GM19463 (cell line): ENCODE results near the gene SGSM1.

Experiments used
- ATAC-seq: cut with Tn5 transposase; IDR thresholded peaks from one replicate; pipeline ENCODE4 v1.9.1; 2021; ENCODE audit warnings: mild to moderate bottlenecking, moderate library complexity; ENCODE audit not compliant: unreplicated experiment

SGSM1 gene, protein sequence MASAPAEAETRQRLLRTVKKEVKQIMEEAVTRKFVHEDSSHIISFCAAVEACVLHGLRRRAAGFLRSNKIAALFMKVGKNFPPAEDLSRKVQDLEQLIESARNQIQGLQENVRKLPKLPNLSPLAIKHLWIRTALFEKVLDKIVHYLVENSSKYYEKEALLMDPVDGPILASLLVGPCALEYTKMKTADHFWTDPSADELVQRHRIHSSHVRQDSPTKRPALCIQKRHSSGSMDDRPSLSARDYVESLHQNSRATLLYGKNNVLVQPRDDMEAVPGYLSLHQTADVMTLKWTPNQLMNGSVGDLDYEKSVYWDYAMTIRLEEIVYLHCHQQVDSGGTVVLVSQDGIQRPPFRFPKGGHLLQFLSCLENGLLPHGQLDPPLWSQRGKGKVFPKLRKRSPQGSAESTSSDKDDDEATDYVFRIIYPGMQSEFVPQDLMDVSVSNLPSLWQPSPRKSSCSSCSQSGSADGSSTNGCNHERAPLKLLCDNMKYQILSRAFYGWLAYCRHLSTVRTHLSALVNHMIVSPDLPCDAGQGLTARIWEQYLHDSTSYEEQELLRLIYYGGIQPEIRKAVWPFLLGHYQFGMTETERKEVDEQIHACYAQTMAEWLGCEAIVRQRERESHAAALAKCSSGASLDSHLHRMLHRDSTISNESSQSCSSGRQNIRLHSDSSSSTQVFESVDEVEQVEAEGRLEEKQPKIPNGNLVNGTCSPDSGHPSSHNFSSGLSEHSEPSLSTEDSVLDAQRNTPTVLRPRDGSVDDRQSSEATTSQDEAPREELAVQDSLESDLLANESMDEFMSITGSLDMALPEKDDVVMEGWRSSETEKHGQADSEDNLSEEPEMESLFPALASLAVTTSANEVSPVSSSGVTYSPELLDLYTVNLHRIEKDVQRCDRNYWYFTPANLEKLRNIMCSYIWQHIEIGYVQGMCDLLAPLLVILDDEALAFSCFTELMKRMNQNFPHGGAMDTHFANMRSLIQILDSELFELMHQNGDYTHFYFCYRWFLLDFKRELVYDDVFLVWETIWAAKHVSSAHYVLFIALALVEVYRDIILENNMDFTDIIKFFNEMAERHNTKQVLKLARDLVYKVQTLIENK

DNA sequence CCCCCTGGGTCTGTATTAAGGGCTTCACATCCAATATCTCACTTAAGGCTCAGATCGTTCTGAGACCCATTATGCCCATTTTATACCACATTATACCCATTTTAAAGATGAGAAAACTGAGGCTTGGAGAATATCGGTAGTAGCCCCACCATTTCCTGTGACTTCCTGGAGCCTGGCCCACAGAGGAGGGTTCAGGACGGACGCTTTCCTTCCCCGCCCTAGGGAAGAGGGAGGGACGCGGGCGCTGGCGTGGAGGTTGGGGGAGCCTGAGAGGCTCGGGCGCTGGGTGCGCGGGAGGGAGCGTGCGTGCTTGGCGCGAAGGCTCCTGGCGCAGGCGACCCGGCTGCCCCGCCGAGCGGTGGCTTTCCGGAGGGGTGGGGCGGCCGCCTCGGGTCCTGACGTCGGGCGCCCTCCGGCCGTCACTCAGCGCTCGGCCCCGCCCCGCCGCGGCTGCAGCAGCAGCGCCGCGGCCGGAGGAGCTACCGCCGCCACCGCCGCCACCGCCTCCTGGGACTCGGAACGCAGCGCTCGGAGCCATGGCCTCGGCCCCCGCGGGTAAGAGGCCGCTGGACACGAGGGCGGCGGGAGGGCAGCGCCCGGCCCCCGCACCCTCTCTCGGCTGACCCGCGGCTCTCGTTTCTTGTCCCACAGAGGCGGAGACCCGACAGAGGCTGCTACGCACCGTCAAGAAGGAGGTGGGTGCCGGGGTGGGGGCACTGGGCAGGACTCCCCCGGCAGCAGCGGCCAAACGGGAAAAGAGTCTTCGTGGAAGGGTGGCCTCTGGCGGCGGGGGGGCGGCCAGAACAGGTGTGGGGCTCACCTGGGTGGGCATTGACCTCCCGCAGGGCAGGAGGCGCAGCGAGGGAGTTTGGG lies at the start of gene SGSM1:
TSS of gene SGSM1 (plus strand) at position 422 of the 873 bp plus-strand sequence. CDS start at position 537, 115 bp downstream.
- ATAC-seq = no peak

DNA sequence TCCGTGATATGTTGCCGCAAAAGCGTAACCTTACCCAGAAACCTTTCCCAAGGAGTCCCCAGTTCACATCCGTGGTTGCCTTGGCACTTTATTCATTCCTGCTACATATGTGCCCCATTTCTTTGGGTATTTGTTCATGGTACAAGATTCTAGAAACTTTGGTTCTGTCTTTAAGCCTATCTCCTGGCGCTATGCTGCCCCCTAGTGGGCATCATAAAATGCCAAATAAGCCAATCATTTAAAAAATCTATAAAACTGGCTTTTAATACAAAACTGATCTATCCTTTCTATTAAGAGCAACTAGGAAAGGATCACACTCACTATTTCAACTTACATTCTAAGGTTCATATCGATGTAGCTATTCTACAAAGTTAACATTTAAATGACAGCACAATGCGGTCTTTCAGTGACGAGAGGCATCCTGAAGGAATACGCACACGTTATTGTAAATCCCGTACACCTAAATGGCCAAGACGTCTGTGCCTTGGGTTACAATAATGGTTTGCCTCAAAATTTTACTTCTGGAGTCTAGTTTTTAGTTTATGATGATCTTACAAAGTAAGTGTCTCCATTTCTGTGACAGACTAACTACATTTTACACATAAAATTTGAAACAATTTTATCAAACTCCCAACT lies 47.7 kb upstream of the SGSM1 start:
- ATAC-seq = no peak

DNA sequence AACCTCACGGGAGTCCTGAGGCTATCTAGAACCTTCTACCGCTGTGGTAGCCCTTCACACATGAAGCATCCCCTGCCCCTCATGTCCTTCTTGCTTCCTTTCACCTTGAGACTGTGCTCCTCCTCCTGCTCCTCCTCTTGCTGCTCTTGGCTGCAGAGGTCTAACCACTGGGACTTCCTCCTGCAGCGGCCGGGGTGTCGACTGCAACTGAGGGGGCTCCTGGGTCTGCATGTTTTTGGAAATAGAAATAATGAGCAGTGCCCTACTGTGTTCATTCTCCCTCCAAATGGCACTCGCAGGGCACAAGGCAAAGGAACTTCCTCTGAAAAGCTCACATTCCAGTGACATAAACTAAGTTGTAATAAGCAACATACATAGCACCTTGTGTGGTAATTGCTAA lies 46.2 kb upstream of the SGSM1 start:
- ATAC-seq = no peak

DNA sequence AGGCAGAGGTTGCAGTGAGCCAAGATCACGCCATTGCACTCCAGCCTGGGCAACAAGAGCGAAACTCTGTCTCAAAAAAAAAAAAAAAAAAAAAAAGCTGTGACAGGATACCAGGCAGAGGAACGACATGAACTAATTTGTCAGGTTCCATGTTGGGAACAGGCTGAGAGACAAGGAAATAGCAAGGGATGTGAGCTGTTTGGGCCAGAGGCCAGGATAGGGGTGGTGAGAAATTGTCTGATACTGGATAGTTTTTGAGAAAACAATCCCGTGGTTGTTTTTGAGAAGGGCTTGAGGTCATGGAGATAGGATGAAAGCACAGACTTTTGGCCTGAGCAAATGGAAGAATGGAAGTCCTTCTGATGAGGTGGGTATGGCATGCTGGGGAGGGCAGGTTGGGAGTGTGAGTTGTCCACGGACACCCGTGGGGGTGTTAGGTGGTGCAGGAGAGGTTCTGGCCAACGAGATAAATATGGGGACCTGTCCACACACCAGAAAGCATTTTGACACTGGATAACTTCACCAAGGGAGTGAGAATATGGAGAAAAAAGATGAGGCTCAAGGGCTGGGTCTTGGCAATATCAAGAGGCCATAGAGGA lies 45.2 kb upstream of the SGSM1 start:
- no peak for ATAC-seq

DNA sequence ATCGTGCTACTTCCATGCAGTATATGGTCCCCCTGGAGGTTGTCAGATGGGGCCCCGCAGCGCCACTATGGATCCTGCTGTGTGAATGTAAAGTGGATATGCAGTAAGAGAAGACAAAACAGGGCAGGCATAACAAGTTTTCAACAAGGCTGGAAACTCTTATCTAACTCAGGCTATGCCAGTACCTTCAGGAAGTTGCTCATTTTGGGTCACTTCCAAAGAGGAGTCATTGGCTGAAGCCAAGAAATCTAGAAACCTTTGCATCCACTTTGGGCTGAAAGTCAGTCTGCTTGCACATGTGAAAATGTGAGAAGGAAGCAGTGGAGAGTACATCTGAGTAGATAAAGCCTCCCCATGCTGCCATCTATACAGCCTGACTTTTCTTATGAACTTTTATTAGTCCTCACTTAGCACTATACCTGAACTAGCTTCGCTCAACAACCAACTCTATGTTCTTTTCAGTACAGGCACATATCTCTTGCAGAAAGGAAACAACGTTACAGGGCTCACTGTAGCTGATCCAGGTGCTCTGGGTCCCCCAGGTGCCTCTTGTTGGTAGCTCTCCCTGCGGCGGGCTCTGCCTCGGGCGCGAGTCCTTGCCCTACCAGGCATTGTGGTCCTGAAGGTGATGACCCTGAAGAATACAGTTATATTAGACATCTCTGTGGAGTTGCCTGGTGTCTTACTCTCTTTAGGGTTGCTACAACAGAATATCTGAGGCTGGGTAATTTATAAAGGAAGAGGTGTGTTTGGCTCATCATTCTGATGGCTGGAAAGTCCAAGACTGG lies 43.9 kb upstream of the SGSM1 start:
- ATAC-seq = no peak

DNA sequence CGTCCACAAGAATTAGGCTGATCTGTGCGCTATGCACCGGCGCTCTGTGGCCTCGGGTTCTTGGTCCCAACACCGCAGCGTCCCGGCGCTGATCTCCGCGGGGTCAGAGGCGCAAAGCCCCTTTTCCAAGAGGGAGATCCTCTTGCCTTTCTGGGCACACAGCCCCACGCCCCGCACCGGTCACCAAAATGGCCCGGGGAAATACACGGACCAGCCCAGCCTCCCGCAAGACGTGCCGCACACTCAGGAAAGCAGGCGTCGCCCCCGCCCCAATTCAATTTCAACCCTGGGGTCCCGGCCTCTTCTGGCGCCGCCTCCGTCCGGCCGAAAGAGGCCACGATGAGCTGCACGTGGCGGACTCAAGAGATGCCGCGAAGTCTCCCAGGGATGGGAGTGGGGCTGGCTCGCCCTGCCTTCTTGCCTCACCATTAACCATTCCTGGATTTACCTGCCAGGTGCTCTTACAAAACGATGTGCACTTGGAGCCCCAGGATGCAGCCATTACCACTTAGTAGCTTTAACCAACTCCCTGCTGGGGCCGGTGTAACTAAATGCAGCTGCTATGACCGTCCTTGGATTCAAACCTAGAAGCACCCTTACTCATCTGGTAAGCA lies 42.0 kb upstream of the SGSM1 start:
- no peak for ATAC-seq

DNA sequence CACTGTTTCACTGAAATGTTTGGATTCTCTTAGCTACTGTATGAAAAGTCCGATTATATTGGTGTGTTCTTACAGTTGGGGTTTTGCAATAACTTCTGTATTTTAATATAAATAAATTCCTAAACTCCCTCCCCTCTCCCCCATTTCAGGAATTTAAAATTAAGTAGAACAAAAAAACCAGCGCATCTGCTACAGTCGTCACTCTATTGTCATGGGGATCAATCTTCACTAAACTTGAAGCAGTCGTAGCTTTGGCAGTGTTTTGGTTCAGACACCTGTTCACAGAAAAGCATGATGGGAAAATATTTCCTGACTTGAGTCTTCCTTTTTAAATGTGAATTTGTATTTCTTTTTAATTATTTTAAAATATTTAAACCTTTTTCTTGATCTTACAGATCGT lies 40.8 kb upstream of the SGSM1 start:
- no peak for ATAC-seq

DNA sequence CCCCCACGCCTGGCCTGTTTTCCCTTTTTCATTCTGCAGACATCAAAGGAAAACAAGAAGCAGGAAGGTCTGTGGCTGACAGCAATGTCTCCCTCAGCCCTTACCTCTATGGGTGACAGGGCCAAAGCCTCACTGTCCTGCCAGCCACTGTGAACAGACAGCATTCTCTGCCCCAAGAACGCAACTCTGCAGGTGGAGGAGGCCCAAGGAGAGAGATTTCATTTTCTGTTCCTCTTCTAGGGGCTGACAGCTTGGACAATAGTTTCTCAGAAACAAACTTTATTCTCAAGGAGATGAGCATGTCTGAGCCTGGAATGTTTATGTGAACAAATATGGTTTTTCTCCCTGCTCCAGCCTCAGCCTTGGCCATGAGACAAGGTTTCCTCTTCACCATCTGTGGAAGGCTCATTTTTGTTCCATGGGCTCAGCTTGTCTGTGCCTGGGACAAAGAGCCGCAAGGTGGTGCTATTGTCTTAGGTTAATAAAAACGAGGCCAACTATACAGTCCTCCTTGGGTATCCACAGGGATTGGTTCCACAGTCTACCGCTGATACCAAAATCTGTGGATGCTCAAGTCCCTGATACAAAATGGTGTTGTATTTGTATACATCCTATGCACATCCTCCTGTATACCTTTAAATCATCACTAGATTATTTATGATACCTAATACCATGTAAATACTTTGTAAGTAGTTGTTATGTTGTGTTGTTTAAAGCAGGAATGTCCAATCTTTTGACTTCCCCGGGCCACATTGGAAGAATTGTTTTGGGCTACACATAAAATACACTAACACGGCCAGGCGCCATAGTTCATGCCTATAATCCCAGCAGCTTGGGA lies 37.3 kb upstream of the SGSM1 start:
- ATAC-seq = no peak

DNA sequence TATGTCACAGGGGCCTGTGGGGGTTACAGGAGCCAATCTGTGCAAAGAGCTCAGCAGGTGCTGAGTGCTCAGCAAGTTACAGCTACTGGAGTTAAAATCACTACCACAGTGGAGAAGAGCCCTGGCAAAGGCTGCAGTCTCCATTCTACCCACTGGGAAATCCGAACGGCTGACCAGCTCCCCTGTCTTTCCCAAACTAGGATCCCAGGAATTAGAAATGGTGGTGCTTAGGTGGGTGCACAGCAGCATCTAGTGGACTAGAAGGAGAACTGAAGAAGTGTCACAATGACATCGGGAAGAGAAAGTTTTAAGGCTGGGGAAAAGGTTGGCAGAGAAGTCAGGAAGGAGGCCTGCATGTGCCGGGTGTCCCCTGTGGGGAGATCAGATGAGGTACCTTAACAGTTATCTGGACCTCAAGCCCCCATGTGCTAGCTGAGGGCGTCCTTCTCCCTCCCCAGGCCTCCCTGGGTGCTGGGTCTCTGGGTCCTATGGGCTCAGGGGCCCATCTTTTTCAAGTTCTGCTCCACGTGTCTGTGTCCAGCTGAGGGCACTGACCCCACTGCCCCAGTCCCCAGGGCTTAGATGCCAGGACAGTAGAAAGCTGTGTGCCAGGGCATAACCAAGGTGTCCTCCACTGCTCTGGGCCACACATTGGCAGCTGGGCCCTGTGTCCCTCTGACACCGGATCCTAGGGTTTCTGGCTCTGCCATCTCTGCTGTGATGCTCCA lies 33.4 kb upstream of the SGSM1 start:
- ATAC-seq = no peak

DNA sequence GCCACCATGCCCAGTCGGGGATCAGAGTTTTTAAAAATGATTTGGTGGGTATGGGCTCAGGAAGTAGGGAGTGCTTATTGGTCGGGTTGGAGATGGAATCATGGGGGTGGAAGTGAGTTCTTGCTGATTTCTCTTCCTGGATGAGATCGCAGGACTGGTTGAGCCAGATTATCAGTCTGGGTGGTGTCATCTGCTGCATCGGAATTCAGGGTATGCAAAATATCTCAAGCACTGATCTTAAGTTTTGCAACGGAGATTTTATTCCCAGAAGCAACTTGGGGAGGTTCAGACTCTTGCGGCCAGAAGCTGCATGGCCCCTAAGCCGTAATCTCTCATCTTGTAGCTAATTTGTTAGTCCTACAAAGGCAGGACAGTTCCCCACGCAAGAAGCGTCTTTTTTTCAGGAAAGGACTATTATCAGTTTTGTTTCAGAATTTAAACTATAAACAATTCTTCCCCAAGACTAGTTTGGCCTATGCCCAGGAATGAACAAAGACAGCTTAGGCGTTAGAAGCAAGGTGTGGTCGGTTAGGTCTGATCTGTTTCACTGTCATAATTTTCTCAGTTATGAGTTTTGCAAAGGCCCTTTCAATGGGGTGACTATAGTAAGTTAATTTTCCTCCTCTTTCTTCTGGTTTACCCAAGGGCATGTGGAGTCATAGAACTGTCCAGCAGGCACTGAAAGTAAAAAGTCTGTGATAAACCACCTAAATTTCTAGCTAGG lies 30.1 kb upstream of the SGSM1 start:
- no peak for ATAC-seq

DNA sequence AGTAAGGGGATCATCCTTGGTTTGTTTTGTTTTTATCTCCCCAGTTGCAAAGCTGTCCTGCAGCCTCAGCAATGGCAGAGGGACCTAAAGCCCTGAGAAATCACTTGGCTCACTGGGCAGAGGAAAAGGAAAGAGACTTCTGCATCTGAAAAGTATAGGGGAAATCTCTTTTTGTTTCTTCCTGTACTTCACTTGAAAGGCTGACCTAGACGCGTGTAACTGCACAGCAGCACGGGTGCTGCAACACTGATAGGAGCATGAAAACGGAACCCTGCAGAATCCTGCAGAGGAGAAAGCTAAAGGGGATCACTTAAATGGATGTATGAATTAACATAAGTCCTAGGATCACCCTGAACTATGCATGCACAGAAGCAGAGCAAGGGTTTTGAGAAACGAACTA lies 29.5 kb upstream of the SGSM1 start:
- ATAC-seq = no peak

DNA sequence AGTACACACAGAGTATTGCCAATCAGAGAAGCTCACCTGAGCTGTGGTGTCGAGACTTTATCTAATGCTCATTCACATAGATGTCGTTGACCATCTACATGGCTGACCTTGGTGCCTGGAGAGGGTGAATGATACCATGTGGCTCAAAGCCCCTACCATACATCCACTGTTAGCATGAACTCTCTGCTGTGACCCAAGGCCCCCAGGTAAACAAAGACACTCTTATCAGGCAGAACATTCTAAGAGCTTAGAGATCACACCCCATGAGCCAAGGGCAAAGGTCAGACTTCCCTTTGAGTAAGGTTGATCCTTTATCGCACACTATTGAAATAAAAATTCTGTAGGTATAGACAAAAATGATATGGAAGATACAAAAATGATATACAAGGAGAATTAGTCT lies 16.5 kb upstream of the SGSM1 start:
- ATAC-seq = no peak

DNA sequence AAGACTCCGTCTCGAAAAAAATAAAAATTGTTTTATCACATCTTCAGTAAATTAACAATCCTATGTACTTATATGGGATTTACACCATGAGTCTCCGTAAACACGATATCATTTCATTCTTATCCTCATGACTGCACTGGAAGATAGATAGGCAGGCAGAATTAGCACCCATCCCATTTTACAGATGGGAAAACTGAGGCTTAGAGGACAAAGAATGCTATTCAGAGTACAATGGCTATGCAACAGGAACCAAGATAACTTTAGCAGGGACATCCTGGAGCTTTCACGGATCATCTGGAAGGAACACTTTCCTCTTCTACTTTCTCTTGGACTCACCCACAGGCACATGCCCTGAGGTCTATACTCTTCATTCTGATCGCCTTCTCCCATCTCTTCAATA lies 14.6 kb upstream of the SGSM1 start:
- ATAC-seq = no peak

DNA sequence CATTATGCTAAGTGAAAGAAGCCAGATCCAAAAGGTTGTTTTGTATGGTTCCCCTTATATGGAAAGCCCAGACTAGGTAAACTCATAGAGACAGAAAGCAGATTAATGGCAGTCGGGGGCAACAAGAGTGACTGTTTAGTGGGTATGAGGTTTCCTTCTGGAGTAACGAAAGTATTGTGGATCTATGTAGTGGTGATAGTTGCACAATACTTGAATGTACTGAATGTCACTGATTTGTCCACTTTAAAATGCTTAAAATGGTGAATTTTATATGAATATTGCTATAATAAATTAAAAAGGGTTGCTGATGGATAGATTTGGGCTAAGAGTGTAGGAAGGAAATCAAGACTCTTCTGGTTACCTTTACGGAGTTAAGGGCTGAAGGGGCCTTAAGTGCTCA lies 10.0 kb upstream of the SGSM1 start:
- no peak for ATAC-seq

DNA sequence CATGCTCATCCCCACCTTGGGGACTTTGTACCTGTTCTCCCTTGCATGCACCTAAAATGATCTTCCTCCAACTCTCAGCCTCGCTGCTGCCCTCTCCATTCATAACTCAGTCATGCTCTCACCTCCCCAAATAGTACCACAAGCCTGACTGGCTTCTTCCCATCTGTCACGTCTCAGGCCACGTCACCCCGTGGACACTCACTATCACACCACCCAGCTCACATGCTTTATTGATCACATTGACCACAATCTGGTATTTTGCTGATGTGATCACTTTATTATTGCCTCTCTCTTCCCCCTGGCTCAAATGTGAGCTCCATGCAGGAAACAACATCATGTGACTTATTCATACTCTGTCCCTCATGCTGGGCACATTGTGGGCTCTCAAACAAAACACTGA lies 9.2 kb upstream of the SGSM1 start:
- no peak for ATAC-seq

DNA sequence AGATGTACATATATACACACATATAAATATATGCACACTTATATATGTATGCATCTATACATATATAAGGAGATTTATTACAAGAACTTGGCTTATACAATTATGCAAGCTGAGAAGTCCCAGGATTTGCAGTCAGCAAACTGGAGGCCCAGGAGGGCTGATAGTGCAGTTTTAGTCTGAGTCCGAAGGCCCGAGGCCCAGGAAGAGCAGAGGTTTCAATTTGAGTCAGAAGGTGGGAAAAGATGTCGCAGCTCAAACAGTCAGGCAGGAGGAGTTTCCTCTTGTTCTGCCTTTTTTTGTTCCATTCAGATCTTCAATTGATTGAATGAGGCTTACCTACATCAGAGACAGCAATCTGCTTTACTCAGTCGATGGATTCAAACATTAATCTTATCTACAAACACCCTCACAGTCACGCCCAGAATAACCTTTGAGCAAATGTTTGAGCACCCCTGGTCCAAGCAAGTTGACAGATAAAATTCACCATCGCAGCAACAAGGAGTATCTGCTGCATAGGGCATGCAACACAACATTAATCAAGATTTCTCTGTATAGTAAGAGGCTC lies 4.0 kb upstream of the SGSM1 start:
- ATAC-seq = no peak
